GM21528 (cell line): Measurements from ENCODE around the gene PLAC8L1.
"Not testable (repeated sequence)": the region's sequence is repeated elsewhere in the genome, so short reads cannot be mapped to it uniquely, and the experiment has no call there.

ENCODE experiments used
- ATAC-seq: cut with Tn5 transposase; IDR thresholded peaks from one replicate; pipeline ENCODE4 v1.9.1; 2021; ENCODE audit warnings: mild to moderate bottlenecking, moderate library complexity; ENCODE audit not compliant: unreplicated experiment, low FRiP score

PLAC8L1 gene, protein sequence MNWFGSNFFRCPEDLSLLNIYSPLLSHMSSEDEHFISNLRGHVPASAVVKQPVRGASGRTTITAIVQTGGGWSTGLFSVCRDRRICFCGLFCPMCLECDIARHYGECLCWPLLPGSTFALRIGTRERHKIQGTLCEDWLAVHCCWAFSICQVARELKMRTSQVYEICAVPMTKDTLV

DNA sequence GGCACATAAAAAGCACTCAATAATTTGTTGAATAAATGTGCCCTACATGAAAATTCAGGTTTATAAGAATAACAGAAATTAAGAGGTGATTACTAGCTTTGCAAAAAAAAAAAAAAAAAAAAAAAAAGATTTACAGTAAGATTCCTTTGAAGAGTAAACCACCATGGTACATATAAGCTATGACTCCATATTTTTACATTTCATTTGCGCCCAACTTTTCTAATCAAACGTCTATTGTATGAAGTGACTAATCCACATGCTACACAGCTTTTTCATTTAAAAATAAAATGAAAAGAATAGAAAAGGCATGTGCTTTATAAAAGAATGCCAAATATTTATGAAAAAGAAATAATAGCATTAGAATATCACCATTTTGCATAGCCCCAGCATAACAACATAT lies at the start of gene PLAC8L1:
Gene PLAC8L1 (minus strand): TSS at position 101 of the 400 bp plus-strand sequence. CDS start 1,266 bp downstream, outside the sequence.
- ATAC-seq, result no peak

GRCh38 chr5:146151970-146152369 lies 46.6 kb upstream of the PLAC8L1 start:
- no peak for ATAC-seq

- no peak for ATAC-seq
Observed at GRCh38 chr5:146137967-146138403, 32.6 kb upstream of the PLAC8L1 start.

DNA sequence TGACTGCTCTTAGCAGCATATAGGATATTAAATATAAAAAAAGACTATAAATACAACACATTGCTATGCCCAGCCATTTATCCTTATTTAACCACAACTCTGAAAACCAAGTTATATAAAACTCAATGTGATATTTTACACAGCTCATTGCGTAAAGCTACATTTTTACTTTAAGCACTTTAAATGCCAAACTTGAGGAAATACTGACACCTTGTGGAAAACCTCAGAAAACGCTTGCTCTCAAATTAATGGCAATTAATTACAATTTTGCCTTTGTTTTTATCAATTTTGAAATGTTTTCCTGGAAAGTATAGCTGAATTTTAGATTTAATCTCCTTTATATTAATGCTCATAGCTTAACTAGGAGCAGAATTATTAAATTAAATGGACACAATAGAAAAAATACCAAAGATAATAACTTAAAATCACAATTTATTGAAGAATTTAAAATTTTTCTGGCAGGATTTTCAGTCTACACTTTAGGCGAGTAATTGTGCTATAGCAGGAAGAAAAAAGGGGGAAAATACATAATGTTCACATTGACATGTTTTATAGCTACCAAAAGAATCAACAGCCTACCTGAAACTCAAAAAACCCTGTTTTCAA lies 25.2 kb upstream of the PLAC8L1 start:
- ATAC-seq, result no peak

- no peak for ATAC-seq
Observed at GRCh38 chr5:146126068-146126467, 20.7 kb upstream of the PLAC8L1 start.

- ATAC-seq, result no peak
Observed at GRCh38 chr5:146124580-146124979, 19.2 kb upstream of the PLAC8L1 start.

GRCh38 chr5:146121451-146121850 lies 16.1 kb upstream of the PLAC8L1 start:
- not testable (repeated sequence) for ATAC-seq

DNA sequence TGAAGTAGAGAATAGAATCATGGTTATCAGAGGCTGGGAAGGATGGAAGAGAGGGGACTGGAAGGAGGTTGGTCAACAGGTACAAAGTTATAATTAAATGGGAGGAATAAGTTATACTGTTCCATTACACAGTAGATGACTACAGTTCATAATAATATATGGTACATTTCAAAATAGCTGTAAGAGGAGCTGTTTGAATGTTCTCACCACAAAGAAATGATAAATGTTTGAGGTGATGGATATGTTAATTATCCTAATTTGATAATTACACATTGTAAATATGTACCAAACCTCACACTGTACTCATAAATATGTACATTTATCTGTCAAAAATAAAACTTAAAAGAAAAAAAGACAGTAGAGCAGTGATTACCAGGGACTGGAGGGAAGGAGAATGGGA lies 12.9 kb upstream of the PLAC8L1 start:
- no peak for ATAC-seq

DNA sequence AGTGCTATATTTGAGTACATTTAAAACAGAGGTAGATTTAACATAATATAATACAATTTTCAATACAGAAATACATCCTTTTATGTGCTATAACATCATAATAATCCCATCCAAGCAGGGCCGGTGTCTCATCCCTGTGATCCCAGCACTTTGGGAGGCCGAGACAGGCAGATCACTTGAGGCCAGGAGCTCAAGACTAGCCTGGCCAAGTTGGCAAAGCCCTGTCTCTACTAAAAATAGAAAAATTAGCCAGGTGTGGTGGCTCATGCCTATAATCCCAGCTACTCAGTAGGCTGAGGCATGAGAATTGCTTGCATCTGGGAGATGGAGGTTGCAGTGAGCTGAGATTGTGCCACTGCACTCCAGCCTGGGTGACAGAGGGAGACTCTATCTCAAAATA lies 11.8 kb upstream of the PLAC8L1 start:
- ATAC-seq, result not testable (repeated sequence)

- no peak for ATAC-seq
Observed at GRCh38 chr5:146116361-146116760, 11.0 kb upstream of the PLAC8L1 start.

- no peak for ATAC-seq
Observed at GRCh38 chr5:146112476-146112875, 7.1 kb upstream of the PLAC8L1 start.

DNA sequence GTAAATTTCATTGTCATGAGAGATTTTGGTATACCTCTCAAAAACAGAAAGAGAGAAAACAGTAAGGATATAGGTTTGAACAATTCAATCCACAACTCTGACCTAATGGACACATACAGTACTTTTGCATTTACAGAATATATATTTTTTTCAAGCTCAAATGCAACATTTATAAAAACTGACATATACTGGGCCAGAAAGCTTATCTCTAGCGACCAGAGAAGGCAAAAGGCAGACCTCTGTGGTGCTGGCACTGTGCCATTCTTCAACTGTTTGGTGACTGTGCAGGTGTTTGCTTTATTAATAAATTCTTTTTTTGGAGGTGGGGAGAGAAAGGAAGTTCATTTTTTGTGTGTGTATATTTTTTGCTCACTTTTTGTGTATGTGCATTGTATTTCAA lies 6.0 kb upstream of the PLAC8L1 start:
- ATAC-seq, result no peak

DNA sequence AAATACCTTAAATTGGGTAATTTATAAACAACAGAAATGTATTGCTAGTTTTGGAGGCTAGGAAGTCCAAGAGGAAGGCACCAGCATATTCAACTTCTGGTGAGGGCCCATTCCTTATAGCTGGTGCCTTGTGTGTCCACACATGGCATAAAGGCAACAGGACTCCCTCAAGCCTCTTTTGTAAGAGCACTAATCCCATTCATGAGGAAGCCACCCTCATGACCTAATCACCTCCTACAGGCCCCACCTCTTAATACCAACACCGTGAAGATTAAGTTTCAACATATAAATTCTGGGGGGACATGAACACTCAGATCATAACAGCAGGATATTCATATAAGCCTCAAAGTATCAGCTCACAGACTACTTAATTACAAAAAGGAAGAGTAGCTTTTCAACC lies 4.0 kb upstream of the PLAC8L1 start:
- ATAC-seq, result no peak

DNA sequence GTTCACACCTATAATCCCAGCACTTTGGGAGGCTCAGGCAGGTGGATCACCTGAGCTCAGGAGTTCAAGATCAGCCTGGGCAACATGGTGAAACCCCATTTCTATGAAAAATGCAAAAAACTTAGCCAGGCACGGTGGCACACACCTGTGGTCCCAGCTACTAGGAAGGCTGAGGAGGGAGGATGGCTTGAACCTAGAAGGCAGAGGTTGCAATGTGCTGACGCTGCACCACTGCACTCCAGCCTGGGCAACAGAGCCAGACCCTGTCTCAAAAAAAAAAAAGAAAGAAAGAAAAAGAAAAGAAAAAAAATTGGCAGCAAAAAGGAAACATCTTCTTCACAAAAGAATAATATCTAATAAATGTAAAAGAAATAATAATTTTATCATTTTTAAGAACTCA lies 3.5 kb upstream of the PLAC8L1 start:
- not testable (repeated sequence) for ATAC-seq

- no peak for ATAC-seq
Observed at GRCh38 chr5:146107901-146108300, 2.5 kb upstream of the PLAC8L1 start.

GRCh38 chr5:146103594-146103993 lies 1.8 kb downstream of the PLAC8L1 start:
- ATAC-seq, result no peak

DNA sequence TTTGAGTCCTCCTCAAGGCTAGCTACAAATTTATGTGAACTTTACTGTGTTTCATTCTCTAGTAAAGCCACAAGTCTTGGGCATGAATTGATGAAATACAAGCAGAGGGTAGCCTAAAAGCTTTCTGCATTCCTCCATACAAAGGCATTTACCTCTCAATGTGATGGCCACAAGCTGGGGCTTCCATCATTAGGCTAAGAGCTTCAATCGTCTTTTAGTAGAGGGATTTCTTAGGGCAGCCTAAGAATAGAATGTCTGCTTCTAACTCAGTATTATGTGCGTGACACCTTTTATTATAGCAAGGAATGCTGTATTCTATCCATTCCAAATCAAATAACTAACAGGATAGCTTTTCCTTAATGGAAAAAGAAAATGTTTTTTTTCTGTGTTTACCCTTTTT lies 3.7 kb downstream of the PLAC8L1 start:
- ATAC-seq, result no peak

DNA sequence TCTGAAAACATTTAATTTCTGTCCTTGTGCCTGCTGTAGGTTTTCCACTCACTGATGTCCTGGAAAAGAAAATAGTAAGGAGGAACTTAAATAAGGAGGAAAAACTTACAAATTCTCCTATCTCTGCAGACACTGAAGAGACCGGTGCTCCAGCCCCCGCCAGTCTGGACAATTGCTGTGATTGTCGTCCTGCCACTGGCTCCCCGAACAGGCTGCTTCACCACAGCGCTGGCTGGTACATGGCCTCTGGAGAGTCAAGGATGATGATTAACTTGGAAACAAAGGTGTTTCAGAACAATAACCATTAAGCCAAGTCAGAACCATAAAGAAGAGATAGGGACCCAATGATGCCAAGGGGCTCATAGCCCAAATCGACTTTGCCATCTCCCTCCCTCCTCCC lies 7.3 kb downstream of the PLAC8L1 start:
- ATAC-seq, result no peak

GRCh38 chr5:146091881-146092280 lies 13.5 kb downstream of the PLAC8L1 start:
- ATAC-seq, result no peak

GRCh38 chr5:146089287-146089686 lies 16.1 kb downstream of the PLAC8L1 start:
- no peak for ATAC-seq

DNA sequence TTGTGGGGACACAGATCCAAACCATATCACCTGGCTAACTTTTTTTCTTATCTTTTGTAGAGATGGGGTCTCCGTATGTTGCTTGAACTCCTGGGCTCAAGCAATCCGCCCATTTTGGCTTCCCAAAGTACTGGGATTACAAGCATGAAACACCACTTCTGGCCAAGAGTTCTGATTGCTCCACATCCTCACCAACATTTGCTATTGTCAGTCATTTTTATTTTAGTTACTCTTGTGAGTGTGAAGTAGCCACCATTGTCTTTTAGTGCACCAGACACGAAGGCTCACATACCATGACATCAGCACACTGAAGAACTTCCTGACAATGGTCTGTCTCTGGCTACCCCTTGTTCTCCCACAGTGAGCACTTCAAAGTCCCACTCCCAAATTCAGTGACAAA lies 17.3 kb downstream of the PLAC8L1 start:
- ATAC-seq, result no peak

GRCh38 chr5:146084376-146084775 lies 21.0 kb downstream of the PLAC8L1 start:
- no peak for ATAC-seq
